NCI-H510A (cell line): ENCODE results near the gene VPS45.
"Not testable (repeated sequence)": the region's sequence is repeated elsewhere in the genome, so short reads cannot be mapped to it uniquely, and the experiment has no call there.

Source experiments
- DNase-seq: peaks from one replicate; lab custom pipeline; 2025; lab: John Stamatoyannopoulos, UW

Gene VPS45

GRCh38 chr1:150160964-150161621 lies 93.5 kb downstream of the VPS45 start:
- no peak for DNase-seq

DNA sequence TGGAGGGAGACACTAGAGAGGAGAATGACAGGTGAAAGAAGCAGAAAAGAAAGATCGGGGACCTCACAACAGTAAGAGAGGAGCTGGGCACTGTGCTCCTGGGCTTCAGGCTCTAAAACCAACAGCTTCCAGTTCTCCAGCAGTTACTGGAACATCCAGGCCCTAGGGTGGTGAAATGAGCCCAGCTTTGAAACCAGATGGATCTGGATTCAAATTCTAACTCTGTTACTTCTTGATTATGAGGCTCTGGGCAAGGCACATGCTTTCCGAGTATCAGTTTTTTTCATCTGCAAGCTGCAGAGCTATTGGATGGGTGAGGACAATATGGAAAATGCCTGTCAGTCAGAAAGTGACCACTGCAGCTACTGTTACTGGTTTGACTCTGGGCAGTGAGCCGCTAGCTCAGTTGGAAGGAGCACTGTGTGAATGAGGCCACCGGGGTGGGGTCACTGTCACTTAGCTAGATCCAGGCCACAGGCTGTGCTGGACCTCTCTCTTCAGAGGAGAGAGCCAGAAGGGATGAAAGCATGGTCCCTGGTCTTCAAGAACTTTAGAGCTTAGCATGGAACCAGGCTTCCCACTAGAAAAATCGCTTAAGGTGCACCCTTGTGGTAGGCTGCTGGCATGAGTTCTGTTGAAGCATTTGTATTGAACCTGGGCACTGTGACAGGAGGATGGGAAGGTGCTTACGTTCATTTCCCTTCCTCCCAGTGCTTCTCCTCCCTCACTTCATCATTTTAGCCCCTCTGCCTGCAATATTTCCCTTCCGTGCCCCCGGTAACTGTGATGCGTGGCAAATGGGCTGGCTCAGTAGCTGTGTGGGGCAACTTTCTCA lies 94.4 kb downstream of the VPS45 start:
- no peak for DNase-seq

DNA sequence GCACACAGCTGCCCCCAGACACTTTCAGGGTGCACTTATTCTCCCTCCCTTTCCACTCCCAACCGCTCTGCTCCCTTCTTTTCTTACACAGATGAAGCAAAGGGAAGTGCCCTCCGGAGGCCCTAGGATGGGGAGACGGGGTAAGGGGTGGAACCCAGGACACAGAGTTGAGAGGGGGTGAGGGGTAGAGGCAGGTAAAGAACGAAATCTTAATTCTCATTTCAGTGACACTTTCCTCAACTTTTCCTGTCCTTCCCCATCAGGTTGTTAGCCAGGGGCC lies 94.9 kb downstream of the VPS45 start:
- DNase-seq = no peak

DNA sequence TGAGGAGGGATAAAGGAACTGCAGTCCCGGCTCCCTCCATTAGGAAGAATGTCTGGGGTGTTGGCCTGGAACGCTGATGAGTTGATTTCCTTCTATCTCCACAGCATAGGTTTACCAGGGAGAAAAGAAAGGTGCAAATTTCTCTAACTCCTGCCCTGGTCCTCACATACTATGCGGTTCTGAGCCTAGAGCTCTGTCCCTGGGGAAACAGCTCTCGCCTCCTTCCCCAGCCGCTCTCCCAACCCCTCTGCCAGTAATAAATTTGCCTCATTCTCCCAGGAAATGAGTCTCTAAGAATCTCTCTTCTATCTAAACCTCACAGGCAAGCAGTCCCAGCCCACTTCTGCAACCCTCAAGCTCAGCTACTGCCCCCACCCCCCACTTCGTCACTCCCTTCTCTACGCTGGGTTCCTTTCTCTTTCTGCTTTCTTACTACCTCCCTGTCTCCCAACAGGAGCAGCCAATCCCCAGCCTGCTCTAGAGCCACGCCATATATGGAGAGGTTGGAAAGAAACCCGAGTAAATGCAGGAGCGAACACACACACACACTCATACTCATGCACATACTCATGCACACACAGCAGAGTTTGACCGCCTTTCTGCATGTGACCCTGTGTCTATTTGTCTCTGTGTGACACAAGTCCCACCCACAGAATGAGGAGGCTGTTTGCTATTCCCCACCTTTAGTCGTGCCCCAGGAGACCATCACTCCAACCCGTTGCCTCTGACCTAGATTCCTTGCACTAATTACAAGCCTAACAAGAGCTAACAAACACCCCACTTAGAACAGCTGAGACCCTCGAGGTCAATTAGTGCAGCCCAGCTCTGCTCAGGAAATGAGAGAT lies 95.5 kb downstream of the VPS45 start:
- DNase-seq = peak; percentile 91

DNA sequence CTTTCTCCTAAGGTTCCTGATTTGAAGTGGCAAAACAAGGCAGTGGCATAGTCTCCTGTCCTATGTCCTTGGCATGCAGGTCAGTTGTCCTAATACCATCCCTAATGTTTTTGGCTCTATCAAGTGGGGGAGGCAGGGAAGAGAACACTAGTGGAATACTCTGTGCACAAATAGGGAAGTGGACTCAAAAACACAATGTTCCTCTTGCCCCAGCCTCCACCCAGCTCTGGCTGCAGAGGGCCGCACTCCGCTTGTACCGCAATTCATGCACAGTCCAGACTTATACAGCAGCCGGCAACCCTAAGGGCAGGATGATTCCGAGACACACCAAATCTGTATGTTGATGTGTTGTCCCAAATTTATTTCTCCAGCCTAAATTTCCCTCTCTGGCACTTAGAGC lies 96.6 kb downstream of the VPS45 start:
- DNase-seq = no peak

DNA sequence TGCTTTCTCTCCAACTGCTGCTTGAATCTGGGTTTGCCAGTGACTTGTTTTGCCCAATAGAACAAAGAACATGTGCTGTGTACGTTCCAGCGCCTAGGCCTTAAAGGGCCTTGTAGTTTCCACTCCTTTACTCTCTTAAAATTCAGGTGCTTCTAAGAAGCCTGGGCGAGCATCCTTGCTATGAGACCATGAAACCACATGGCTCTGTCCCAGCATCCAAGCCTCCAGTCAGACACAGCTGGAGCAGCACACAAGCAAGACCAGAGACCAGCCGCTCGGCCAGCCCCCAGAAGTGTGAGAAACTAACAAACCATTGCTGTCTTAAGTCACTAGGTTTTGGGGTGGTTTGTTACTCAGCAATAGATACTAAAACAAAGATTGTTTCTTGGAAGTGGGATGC lies 97.2 kb downstream of the VPS45 start:
- no peak for DNase-seq

- DNase-seq = no peak
Measured at GRCh38 chr1:150165622-150166612, 98.3 kb downstream of the VPS45 start.

DNA sequence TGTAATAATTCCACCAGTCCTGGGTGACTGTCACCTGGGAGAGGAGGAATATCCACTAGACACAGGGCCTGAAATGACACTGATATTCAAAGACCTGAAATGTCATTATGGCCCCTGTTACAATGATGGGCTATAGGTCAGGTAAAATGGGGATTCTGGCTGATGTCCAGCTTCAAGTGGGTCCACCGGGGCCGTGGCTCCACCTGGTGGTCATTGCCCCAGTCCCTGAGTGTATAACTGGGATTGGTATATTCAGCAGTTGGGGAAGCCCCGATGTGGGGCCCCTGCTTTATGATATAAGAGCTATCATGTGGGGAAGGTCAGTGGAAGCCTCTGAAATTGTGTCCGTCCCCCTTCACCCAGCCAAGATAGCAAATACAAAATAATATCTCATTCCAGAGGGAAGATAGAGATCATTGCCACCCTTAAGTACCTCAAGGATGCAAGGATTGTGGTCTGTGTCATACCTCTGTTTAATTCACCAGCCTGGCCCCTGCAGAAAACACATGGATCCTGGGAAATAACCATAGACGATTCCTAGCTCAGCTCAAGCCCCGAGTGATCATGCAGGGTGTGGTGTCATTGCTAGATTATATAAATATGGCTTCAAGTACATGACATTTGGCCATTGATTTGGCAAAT lies 101.5 kb downstream of the VPS45 start:
- DNase-seq = no peak

DNA sequence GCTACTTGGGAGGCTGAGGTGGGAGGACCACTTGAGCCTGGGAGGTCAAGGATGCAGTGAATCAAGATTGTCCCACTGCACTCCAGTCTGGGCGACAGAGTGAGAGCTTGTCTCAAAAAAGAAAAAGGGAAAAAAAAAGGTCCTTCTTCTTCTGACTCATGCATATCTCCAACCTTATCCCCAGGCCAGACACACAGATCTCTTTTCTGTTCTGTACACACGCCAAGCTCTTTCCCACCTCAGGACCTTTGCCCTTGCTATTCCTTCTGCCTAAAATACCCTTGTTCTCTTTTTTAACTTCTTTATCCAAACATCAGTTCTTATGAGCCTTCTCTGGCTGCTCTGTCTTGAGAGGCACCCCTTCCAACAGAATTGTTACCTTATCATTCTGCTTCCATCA lies 104.2 kb downstream of the VPS45 start:
- no peak for DNase-seq

DNA sequence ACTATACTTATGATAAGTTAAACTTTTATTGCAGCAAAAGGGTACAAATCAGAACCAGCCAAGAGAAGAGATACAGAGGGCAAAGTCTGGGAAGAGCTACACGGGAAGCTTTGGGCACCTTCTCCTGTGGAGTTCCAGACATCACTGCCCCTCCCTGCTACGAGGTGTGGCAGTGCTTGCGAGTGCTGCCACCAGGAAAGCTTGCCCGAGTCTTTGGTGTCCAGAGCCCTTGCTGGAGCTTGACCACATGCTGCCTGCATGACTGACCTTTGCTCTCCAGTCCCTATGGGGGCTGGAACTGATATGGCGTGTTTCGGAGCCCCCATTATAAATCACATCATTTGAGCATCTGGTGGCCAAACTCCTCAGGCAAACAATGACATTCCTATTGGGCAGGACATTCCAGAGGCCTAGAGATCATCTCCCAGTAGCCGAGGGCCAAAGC lies 105.6 kb downstream of the VPS45 start:
- DNase-seq = no peak

GRCh38 chr1:150176593-150176992 lies 109.0 kb downstream of the VPS45 start:
- DNase-seq = no peak

GRCh38 chr1:150178548-150178947 lies 111.0 kb downstream of the VPS45 start:
- no peak for DNase-seq

DNA sequence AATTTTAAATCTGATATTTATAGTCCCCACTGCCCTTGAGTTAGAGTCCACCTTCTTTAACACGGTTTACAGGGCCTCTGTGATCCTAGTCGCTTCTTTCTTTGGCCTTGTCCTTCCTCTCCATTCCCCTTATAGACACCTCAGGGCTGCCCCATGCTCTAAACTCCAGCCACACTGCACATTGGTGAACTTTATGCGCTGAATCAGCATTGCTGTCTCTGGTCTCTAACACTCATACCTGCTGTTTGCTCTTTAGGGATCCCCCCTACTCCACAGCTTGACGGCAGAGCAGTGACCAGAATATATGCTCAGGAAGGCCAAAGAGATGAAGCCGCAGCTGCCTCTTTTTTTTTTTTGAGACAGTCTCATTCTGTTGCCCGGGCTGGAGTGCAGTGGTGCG lies 112.3 kb downstream of the VPS45 start:
- no peak for DNase-seq

GRCh38 chr1:150180474-150180873 lies 112.9 kb downstream of the VPS45 start:
- DNase-seq = no peak

DNA sequence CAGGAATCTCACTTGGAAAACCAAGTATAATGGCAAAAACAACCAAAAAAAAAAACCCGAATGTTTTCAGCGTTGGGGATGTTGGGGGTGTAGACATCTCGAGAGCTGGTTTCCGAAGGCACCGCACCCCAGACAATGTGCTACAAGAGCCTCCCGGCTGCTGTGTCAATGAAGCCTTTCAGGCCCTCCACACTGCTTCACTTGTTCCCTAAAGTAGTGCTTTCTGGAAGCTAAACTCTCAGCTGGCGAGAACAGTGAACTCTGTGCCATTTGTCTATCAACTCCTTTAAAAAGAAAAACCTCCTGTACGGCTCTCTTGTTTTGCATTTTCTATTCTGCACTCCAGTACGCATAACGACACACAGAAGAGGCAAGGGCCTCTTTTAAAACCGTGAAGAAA lies 114.7 kb downstream of the VPS45 start:
- no peak for DNase-seq

DNA sequence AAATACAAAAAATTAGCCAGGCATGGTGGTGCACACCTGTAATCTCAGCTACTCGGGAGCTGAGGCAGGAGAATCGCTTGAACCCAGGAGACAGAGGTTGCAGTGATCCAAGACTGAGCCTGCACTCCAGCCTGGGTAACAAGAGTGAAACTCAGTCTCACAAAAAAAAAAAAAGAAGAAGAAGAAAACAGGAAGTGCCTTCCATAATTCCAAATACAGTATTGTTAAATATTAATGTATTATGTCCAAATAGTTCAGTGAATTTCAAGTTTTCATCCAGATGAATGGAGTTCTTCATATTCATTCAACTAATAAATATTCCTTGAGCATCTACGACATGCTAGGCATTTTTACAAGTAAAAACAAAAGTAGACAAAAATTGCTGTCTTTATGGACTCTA lies 115.5 kb downstream of the VPS45 start:
- no peak for DNase-seq

- DNase-seq = no peak
Measured at GRCh38 chr1:150185481-150185880, 117.9 kb downstream of the VPS45 start.

DNA sequence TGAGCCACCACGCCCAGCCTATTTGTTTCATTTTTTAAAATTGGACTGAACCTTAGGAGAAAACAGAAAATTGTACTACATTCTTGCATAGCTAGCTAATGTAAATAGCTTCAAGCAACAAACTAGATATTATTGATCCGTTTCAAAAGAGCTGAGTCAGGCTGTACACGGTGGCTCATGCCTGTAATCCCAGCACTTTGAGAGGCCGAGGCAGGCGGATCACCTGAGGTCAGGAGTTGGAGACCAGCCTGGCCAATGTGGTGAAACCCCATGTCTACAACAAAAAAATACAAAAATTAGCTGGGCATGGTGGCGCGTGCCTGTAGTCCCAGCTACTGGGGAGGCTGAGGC lies 118.8 kb downstream of the VPS45 start:
- DNase-seq = not testable (repeated sequence)

- peak; percentile 13 for DNase-seq
Measured at GRCh38 chr1:150186789-150187559, 119.4 kb downstream of the VPS45 start.

- no peak for DNase-seq
Measured at GRCh38 chr1:150187560-150187931, 120.0 kb downstream of the VPS45 start.

GRCh38 chr1:150192012-150192411 lies 124.4 kb downstream of the VPS45 start:
- no peak for DNase-seq
